HCT116 (cell line): ENCODE measurements around the gene GSTM3. TPM values are rescaled to one million over a fixed set of nuclear protein-coding genes. Genes with fewer than 3 reads are reported as not detected.

ENCODE experiments used
- ATAC-seq: fragments of 200-7000 bp; cut with Tn5 transposase; 2 replicates; pipeline ENCODE4 v1.9.1; 2020; ENCODE audit warnings: mild to moderate bottlenecking, moderate library complexity
- BruUV-seq: library from RNA; stranded (reverse); fragments of 400-500 nt; replicated peaks from 2 replicates; lab custom pipeline; 2021; lab: Mats Ljungman, UMichigan
- CTCF ChIA-PET: fragments of 300-600 bp; sonication (Branson Sonifier 250); formaldehyde crosslinking; loops from one replicate; lab custom pipeline; 2021; ENCODE audit warnings: antibody characterized with exemption; lab: Charles Lee
- POLR2A ChIA-PET: fragments of 300-600, 350-600 bp; sonication (Branson Sonifier 250); formaldehyde crosslinking; loops from one replicate; lab custom pipeline; 2021; ENCODE audit warnings: antibody characterized with exemption; lab: Charles Lee
- RAD21 ChIA-PET, 2 experiments: fragments of 300-600 bp; sonication (Branson Sonifier 250); formaldehyde crosslinking; loops; one replicate each; lab custom pipeline; 2023; ENCODE audit warnings: low total read pairs in 2 of 2; ENCODE audit not compliant: uncharacterized antibody in 2 of 2, unreplicated experiment in 2 of 2, low non-redundant PET in 1 of 2; lab: Charles Lee
- DNase-seq: peaks from one replicate; pipeline ENCODE4 v3.0.0-alpha.2; 2010; ENCODE audit warnings: low read depth, low spot score
- H2AFZ ChIP-seq: fragments of 200-600 bp; shearing (Covaris generic), sonication (generic); 2 replicates; pipeline ENCODE4 v1.6.1; 2017; ENCODE audit warnings: low read depth, mixed run types, mixed read lengths, antibody characterized with exemption, low read length; ENCODE audit not compliant: poor library complexity, severe bottlenecking
- H3K27ac ChIP-seq: 2 replicates; pipeline ENCODE4 v1.5.1; 2012; ENCODE audit warnings: low read depth, low read length
- H3K27me3 ChIP-seq: fragments of 200-600 bp; sonication (generic); 2 replicates; pipeline ENCODE4 v1.6.1; 2016; ENCODE audit warnings: mixed run types, low read length, mixed read lengths; ENCODE audit not compliant: insufficient read depth
- H3K36me3 ChIP-seq, 2 experiments: fragments of 200-500 bp in 1 of 2; fragments of 200-600 bp in 1 of 2; sonication (Bioruptor generic) in 1 of 2; sonication (generic) in 1 of 2; 2 replicates each; pipeline versions ENCODE4 v1.5.1 to v1.6.1; 2014 to 2016; ENCODE audit warnings: low read length in 2 of 2, inconsistent platforms in 1 of 2, mixed read lengths in 1 of 2, mixed run types in 1 of 2; ENCODE audit not compliant: insufficient read depth in 2 of 2, control insufficient read depth in 1 of 2
- H3K4me1 ChIP-seq, 2 experiments: fragments of 200-600 bp in 1 of 2; sonication (generic) in 1 of 2; 2 replicates each; pipeline versions ENCODE4 v1.5.1 to v1.6.1; 2012 to 2017; ENCODE audit warnings: low read length in 2 of 2, inconsistent platforms in 1 of 2, mild to moderate bottlenecking in 1 of 2, mixed read lengths in 1 of 2, mixed run types in 1 of 2, moderate library complexity in 1 of 2; ENCODE audit not compliant: insufficient read depth in 2 of 2, control insufficient read depth in 1 of 2
- H3K4me2 ChIP-seq: fragments of 200-600 bp; sonication (generic); 2 replicates; pipeline ENCODE4 v1.6.1; 2017; ENCODE audit warnings: mixed run types, low read length, mixed read lengths
- H3K4me3 ChIP-seq, 2 experiments: fragments of 200-600 bp in 1 of 2; sonication (generic) in 1 of 2; replicated peaks in 1 of 2; 2 replicates each; pipeline ENCODE4 v1.5.1; 2011 to 2016; ENCODE audit warnings: low read length in 2 of 2, control low read depth in 1 of 2, low read depth in 1 of 2, mild to moderate bottlenecking in 1 of 2, mixed read lengths in 1 of 2, mixed run types in 1 of 2
- H3K79me2 ChIP-seq: fragments of 200-600 bp; sonication (generic); 2 replicates; pipeline ENCODE4 v1.6.1; 2017; ENCODE audit warnings: mild to moderate bottlenecking, mixed run types, low read length, moderate library complexity, mixed read lengths; ENCODE audit not compliant: insufficient read depth
- H3K9ac ChIP-seq: fragments of 200-600 bp; sonication (generic); 2 replicates; pipeline ENCODE4 v1.6.1; 2016; ENCODE audit warnings: low read length, mixed read lengths
- H3K9me2 ChIP-seq: fragments of 200-600 bp; sonication (generic), shearing (Covaris generic); 2 replicates; pipeline ENCODE4 v1.6.1; 2017; ENCODE audit warnings: mixed run types, mild to moderate bottlenecking, moderate library complexity; ENCODE audit not compliant: insufficient read depth
- H3K9me3 ChIP-seq, 2 experiments: fragments of 200-500 bp in 1 of 2; fragments of 200-600 bp in 1 of 2; sonication (Bioruptor generic) in 1 of 2; sonication (generic) in 1 of 2; 2 replicates each; pipeline ENCODE4 v1.6.1; 2014 to 2017; ENCODE audit warnings: low read length in 2 of 2, mixed read lengths in 2 of 2, inconsistent platforms in 1 of 2, low read depth in 1 of 2, mild to moderate bottlenecking in 1 of 2, mixed run types in 1 of 2, moderate library complexity in 1 of 2; ENCODE audit not compliant: control insufficient read depth in 1 of 2, insufficient read depth in 1 of 2
- H4K20me1 ChIP-seq: fragments of 200-600 bp; sonication (generic), shearing (Covaris generic); 2 replicates; pipeline ENCODE4 v1.6.1; 2017; ENCODE audit warnings: mixed run types, mild to moderate bottlenecking, moderate library complexity; ENCODE audit not compliant: insufficient read depth
- FOSL1 ChIP-seq: IDR thresholded peaks from 2 replicates; pipeline ENCODE4 v1.6.1; 2012; ENCODE audit warnings: low read depth
- JUND ChIP-seq: IDR thresholded peaks from 2 replicates; pipeline ENCODE4 v1.6.1; 2012
- POLR2A ChIP-seq: IDR thresholded peaks from 2 replicates; pipeline ENCODE4 v1.7.0; 2011; ENCODE audit warnings: borderline replicate concordance; ENCODE audit not compliant: insufficient read depth, insufficient read length; ENCODE audit errors: extremely low read depth
- SIN3A ChIP-seq: IDR thresholded peaks from 2 replicates; pipeline ENCODE4 v1.6.1; 2012; ENCODE audit warnings: low read depth
- SP1 ChIP-seq: IDR thresholded peaks from 2 replicates; pipeline ENCODE4 v1.6.1; 2012; ENCODE audit warnings: low read depth
- SRF ChIP-seq: IDR thresholded peaks from 2 replicates; pipeline ENCODE4 v1.6.1; 2012; ENCODE audit warnings: low read depth
- intact Hi-C: fragments of 100-400 bp; cut with micrococcal nuclease; formaldehyde crosslinking; loops from 2 replicates; pipeline ENCODE4 v1.10.0; 2022
- total RNA-seq: library from RNA; stranded (reverse); gene quantifications from one replicate; pipeline ENCODE4 v1.2.1, GENCODE V29; 2021; ENCODE audit not compliant: unreplicated experiment
- TF ChIP-seq, protein P1 (sequence below): IDR thresholded peaks from 2 replicates; pipeline ENCODE4 v1.6.1; 2012; ENCODE audit warnings: low read depth
- TF ChIP-seq, protein P2 (sequence below): IDR thresholded peaks from 2 replicates; pipeline ENCODE4 v1.6.1; 2012
- TF ChIP-seq, protein P3 (sequence below): IDR thresholded peaks from 2 replicates; pipeline ENCODE4 v1.6.1; 2011; ENCODE audit warnings: mild to moderate bottlenecking, low read length, moderate library complexity; ENCODE audit not compliant: insufficient replicate concordance; ENCODE audit errors: extremely low read depth

The GSTM3 gene
- total RNA-seq, 1 experiment from 2014 or later, result 0.39 TPM

DNA sequence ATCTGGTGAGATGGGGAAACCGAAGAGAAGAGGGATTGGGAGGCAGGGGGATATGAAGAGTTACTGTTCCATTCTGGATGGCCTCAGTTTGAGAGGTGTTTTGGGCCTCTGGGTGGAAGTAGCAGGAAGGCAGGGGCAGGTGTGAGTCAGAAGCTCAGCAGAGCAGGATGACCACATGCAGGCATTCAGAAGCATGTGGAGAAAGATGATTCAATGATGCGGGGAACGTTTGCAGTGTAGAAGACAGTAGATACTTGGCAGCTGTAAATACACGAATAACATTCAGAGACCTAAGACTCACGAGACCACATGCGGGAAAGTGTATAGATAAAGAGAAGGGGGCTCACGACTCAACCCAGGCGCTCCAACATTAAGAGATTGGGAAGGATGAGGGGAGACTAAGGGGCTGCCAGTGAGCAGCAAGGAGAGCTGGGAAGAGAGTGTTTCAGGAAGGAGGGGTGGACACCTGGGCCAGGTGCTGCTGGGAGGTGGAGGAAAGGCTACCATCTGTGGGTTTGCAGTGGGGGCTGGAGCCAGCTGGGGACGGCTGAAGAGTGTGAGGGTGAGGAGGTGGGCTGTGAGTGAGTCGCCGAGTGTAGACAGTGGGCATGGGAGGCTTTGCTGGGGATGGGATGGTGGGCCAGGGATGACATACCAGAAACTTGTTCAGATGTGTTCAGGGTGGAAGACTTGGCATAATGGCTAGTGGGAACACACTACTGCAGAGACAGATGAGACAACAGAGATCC, 28.7 kb upstream of the GSTM3 start (continued):
- TF ChIP-seq, protein P1, sequence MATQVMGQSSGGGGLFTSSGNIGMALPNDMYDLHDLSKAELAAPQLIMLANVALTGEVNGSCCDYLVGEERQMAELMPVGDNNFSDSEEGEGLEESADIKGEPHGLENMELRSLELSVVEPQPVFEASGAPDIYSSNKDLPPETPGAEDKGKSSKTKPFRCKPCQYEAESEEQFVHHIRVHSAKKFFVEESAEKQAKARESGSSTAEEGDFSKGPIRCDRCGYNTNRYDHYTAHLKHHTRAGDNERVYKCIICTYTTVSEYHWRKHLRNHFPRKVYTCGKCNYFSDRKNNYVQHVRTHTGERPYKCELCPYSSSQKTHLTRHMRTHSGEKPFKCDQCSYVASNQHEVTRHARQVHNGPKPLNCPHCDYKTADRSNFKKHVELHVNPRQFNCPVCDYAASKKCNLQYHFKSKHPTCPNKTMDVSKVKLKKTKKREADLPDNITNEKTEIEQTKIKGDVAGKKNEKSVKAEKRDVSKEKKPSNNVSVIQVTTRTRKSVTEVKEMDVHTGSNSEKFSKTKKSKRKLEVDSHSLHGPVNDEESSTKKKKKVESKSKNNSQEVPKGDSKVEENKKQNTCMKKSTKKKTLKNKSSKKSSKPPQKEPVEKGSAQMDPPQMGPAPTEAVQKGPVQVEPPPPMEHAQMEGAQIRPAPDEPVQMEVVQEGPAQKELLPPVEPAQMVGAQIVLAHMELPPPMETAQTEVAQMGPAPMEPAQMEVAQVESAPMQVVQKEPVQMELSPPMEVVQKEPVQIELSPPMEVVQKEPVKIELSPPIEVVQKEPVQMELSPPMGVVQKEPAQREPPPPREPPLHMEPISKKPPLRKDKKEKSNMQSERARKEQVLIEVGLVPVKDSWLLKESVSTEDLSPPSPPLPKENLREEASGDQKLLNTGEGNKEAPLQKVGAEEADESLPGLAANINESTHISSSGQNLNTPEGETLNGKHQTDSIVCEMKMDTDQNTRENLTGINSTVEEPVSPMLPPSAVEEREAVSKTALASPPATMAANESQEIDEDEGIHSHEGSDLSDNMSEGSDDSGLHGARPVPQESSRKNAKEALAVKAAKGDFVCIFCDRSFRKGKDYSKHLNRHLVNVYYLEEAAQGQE, result no peak
- no peak for TF ChIP-seq SP1
- no peak for TF ChIP-seq FOSL1
- no peak for TF ChIP-seq SIN3A
- TF ChIP-seq, protein P2, sequence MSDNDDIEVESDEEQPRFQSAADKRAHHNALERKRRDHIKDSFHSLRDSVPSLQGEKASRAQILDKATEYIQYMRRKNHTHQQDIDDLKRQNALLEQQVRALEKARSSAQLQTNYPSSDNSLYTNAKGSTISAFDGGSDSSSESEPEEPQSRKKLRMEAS, result no peak
- no peak for TF ChIP-seq SRF
- no peak for TF ChIP-seq JUND

DNA sequence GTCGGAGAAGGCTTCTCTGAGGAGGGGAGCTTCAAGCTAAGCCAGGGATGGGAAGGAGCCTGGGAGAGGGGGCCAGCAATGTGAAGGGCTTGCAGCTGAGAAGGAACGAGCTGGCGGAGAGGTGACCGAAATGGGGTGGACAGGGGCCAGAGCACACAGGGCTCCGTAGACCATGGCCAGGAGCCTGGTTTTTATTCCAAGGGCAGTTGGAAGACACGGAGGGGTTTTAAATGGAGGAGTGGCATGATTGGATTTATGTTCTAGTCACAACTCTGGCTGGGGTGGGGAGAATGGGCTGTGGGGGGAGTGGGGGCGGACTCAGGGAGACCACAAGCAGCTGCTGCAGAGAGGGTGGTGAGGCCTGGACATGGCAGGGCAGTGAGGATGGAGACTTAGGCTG, 28.0 kb upstream of the GSTM3 start:
- ChIA-PET RAD21 (no interaction called here), POLR2A (no interaction called here), CTCF (no interaction called here)
- no peak overlapping the region for H3K27ac ChIP-seq
- H3K4me3 ChIP-seq, result no peak overlapping the region
- no peaks in the 10 kb centered on the region for H3K9me3 ChIP-seq
- H3K27me3 ChIP-seq, result no peaks in the 10 kb centered on the region
- H4K20me1 ChIP-seq, result no peaks in the 10 kb centered on the region
- ATAC-seq, result no peak
- H3K4me1 ChIP-seq, result peaks cover 7 to 21% of the 10 kb centered on the region in 2 experiments; a peak in 3 of 4 replicates
- BruUV-seq, result no TSS peak
- no peaks in the 10 kb centered on the region for H3K36me3 ChIP-seq
- H3K9me2 ChIP-seq, result no peaks in the 10 kb centered on the region
- no peak overlapping the region for H2AFZ ChIP-seq
- intact Hi-C loops, result no loop called here
- no peak overlapping the region for H3K4me2 ChIP-seq
- no peak overlapping the region for H3K9ac ChIP-seq
- DNase-seq, result no peak
- TF ChIP-seq, protein P3, sequence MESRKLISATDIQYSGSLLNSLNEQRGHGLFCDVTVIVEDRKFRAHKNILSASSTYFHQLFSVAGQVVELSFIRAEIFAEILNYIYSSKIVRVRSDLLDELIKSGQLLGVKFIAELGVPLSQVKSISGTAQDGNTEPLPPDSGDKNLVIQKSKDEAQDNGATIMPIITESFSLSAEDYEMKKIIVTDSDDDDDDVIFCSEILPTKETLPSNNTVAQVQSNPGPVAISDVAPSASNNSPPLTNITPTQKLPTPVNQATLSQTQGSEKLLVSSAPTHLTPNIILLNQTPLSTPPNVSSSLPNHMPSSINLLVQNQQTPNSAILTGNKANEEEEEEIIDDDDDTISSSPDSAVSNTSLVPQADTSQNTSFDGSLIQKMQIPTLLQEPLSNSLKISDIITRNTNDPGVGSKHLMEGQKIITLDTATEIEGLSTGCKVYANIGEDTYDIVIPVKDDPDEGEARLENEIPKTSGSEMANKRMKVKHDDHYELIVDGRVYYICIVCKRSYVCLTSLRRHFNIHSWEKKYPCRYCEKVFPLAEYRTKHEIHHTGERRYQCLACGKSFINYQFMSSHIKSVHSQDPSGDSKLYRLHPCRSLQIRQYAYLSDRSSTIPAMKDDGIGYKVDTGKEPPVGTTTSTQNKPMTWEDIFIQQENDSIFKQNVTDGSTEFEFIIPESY, result no peak
- no peak for TF ChIP-seq SP1
- no peak for TF ChIP-seq POLR2A
- H3K79me2 ChIP-seq, result no peaks in the 10 kb centered on the region
